Right renal pelvis (tissue), 4 donors: ENCODE results near the gene IREB2. TPM values are rescaled to one million over a fixed set of nuclear protein-coding genes. Genes with fewer than 3 reads are reported as not detected.
"Not testable (repeated sequence)": the region's sequence is repeated elsewhere in the genome, so short reads cannot be mapped to it uniquely, and the experiment has no call there.

Experiments
- DNase-seq, 4 donors: peaks; one replicate each; pipeline ENCODE4 v3.0.0-alpha.2; 2013; ENCODE audit warnings: low read depth in 4 of 4, low spot score in 3 of 4, missing footprints in 1 of 4
- polyA plus RNA-seq, 4 donors: library from polyadenylated mRNA; unstranded; fragments of 120-200 nt; gene quantifications; one replicate each; pipeline ENCODE4 v1.2.1, GENCODE V29; 2013; ENCODE audit not compliant: insufficient read length in 4 of 4

Gene IREB2
- polyA plus RNA-seq, result 10 to 100 TPM; 57.4 to 70.6 (median 67.6) TPM

GRCh38 chr15:78437762-78438618 is at the start of gene IREB2:
TSS of gene IREB2 (plus strand) at chr15:78438216. CDS start at chr15:78438338, 122 bp downstream.
- DNase-seq, result peak; percentile 97 to 99 (median 98)

GRCh38 chr15:78388865-78389264 is 49.2 kb upstream of the IREB2 start:
- no peak for DNase-seq

- peak in 1 of 4 donors; percentile 45 for DNase-seq
Observed at GRCh38 chr15:78389322-78389721, 48.7 kb upstream of the IREB2 start.

GRCh38 chr15:78389738-78390137 is 48.3 kb upstream of the IREB2 start:
- no peak for DNase-seq

- DNase-seq, result no peak
Observed at GRCh38 chr15:78390242-78390641, 47.8 kb upstream of the IREB2 start.

- no peak for DNase-seq
Observed at GRCh38 chr15:78390826-78391225, 47.2 kb upstream of the IREB2 start.

- no peak for DNase-seq
Observed at GRCh38 chr15:78391781-78392180, 46.2 kb upstream of the IREB2 start.

- no peak for DNase-seq
Observed at GRCh38 chr15:78392430-78392829, 45.6 kb upstream of the IREB2 start.

GRCh38 chr15:78393137-78393536 is 44.9 kb upstream of the IREB2 start:
- no peak for DNase-seq

- no peak for DNase-seq
Observed at GRCh38 chr15:78394026-78394425, 44.0 kb upstream of the IREB2 start.

GRCh38 chr15:78394981-78395616 is 42.9 kb upstream of the IREB2 start:
- DNase-seq, result no peak

- DNase-seq, result no peak
Observed at GRCh38 chr15:78396186-78396814, 41.7 kb upstream of the IREB2 start.

- DNase-seq, result no peak
Observed at GRCh38 chr15:78396976-78397375, 41.0 kb upstream of the IREB2 start.

- DNase-seq, result no peak
Observed at GRCh38 chr15:78397382-78397781, 40.6 kb upstream of the IREB2 start.

- DNase-seq, result no peak
Observed at GRCh38 chr15:78398076-78398825, 39.8 kb upstream of the IREB2 start.

- DNase-seq, result no peak
Observed at GRCh38 chr15:78399091-78399490, 38.9 kb upstream of the IREB2 start.

GRCh38 chr15:78402061-78402610 is 35.9 kb upstream of the IREB2 start:
- no peak for DNase-seq

GRCh38 chr15:78404125-78404524 is 33.9 kb upstream of the IREB2 start:
- DNase-seq, result no peak

- DNase-seq, result not testable (repeated sequence)
Observed at GRCh38 chr15:78404796-78405195, 33.2 kb upstream of the IREB2 start.

- no peak for DNase-seq
Observed at GRCh38 chr15:78405336-78405924, 32.6 kb upstream of the IREB2 start.
